A172 (cell line): Measurements from ENCODE around the gene PAK5. TPM values are rescaled to one million over a fixed set of nuclear protein-coding genes. Genes with fewer than 3 reads are reported as not detected.

ENCODE experiments used
- DNase-seq: peaks from one replicate; pipeline ENCODE4 v3.0.0-alpha.2; 2015; ENCODE audit warnings: low spot score
- total RNA-seq: library from RNA; depleted of rRNA; stranded (reverse); fragments of >200 nt; shearing (Covaris generic); gene quantifications from 2 replicates; pipeline ENCODE4 v1.2.3, GENCODE V29; 2014

The PAK5 gene
- total RNA-seq, 1 experiment from 2014 or later, result not detected

DNA sequence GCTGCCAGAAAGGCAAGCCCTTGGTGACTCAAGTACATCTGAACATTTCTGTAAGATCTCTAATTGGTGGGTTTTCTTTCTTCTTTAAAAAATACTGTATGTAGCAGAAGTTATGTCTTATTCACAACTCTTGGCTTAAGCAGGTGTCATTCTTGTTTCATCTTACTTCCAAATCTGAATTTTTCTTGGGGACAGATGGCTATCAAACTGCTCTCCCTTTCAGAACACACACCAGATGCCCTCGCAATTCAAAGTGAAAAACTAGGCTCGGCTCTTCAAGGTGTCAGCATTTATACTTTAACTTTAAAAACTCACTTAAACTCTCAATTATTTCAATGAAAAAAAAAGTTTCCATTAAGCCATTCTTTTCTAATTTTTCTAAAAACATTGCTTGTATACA lies 49.7 kb downstream of the PAK5 start:
- DNase-seq, result no peak

DNA sequence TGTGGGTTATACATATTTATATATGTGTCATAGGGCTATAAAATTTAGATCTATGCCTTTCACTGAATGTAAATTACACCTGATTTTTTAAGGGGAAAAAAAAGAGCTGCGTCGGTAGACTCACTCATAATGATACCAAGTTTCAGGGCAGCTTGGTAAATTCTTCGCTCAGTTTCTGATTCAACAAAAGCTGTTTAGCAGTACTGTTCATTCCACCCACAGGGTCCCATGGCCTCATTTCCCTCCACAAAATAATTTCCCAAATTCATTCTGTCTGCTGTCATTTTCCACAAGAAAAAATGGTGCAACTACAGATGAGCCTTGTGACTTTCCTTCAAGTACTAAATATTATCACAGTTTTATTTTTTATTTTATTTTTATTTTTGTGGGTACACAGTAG lies 63.7 kb downstream of the PAK5 start:
- no peak for DNase-seq

DNA sequence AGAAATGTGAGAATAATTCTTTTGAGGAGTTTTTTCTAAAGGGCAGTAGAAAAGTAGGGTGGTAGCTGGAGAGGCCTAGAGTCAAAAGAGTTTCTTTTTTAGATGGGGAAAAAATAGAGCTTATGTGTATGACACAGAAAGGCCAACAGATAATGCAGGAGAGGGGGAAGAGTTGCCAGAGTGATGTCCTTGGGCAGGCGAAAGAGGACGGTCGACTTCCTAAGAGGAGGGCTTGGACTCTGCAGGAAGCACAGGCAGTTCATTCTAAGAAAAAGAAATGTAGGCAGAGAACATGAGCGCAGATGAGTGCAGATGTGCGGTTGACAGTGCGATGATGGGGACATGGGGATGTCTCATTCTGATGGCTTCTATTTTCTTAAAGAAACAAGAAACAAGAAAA lies 68.9 kb downstream of the PAK5 start:
- DNase-seq, result no peak

DNA sequence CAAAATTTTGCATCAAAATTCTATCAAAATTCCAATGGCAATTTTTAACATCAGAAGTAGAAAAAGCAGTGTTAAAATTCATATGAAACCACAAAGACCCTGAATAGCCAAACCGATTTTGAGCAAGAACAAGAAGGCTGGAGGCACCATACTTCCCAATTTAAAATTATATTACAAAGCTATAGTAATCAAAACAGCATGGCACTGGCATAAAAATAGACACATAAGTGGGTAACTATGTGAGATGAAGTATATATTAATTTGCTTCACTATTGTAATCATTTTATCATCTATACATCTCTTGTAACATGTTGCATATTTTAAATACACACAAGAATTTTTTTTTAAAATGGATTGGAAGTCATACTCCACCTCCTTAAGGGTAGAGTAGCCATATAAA lies 77.4 kb downstream of the PAK5 start:
- DNase-seq, result no peak

DNA sequence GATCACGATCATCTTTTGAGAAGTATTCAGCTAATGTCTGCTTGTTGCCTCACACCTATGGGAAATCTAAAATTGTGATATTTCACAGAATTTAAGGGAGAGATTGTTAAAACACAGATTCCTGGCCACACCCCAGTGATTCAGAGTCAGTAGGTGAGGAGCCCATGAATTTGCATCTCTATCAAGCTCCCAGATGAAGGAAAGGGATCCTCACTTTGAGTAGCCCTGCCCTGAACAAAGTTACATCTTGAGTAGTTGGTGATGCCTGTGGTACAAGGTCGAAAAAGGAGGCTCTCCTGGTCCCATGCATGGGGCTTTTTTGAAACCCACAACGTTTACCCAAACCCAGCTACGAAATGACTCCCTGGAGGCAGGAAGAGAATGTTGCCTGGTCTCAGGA lies 79.5 kb downstream of the PAK5 start:
- no peak for DNase-seq

DNA sequence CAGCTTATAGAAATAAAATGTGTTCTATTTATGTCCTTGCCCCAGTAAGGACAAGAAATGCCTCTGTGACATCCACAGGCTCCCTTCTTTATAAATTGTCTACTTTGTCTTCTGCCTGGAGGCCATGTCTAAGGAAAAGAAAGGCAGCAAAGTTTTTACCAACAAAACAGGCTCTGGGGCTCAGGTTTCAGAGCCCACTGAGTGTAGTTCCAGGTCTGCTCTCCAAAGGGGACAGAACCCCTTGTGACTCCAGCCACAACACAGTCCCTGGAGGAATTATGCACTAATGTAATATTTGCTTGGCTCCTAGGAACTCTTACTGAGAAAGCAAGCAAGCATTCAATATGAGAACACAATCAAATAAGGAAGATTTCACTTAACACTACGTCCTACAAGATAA lies 80.1 kb downstream of the PAK5 start:
- no peak for DNase-seq

DNA sequence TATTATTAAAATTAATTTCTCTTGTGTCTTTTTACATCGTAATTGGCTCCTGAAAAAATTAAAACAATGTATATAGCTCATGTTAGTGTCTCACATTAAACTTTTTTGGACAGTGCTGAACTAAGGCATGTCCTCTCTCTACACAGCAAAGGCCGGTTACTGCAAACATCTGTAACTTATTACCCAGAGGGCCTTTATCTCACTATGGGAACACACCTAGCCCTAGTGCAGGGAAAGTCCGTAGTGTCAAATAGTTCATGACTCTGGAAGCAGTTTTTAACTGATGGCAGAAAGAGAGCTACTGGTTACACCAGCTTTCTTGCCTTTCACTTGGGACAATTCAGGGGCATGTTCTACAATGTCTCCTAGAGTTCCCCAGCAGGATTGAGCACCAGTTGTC lies 82.2 kb downstream of the PAK5 start:
- no peak for DNase-seq

DNA sequence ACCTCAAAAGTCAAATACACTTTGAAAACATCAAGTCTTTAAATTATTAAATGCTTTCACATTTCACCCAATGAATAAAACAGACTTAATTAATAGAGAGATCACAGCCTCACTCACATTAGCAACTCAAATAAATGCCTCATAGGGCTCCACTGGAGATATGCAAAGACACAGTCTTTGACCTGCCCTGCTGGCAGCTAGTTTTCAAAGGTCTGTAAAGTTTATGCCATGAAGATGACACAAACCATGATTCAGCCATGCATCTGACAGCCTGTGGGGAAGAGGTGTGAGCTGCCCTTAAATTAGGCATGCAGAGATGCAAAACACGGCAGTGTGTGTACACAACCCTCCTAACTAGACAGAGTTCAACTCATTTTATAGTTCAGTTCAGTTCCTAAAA lies 83.6 kb downstream of the PAK5 start:
- DNase-seq, result no peak

DNA sequence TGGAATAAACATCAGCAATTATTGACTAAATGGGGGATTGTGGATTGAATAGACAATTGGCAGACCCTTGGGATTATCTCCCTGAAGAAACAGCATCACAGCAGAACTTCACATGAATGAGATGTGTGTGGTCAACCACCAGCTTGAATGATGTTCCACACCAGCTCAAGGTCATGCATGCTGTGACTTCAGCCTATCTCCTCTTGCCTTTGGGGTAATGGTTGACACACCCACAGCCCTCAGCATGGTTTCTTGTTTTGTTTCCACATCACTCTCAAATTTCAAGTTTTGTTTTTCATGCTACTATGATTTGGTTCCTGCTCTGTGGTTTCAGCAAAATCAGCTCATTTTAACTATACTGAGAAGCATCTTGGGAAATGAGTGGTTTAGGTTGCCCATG lies 94.3 kb downstream of the PAK5 start:
- no peak for DNase-seq

DNA sequence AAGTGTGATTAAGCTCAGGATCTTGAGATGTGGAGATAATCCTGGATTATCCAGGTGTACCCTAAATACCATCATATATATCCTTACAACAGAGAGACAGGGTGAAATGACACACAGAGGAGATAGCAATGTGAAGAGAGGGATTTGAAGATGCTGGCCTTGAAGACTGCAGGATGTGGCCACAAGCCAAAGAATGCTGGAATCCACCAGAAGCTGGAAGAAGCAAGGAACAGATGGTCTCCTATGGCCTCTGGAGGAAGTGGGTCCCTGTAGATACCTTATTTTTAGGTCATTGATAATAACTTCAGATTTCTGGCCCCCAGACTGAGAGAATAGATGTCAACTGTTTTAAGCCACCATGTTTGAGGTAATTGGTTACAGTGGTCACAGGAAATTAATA lies 95.0 kb downstream of the PAK5 start:
- DNase-seq, result no peak

DNA sequence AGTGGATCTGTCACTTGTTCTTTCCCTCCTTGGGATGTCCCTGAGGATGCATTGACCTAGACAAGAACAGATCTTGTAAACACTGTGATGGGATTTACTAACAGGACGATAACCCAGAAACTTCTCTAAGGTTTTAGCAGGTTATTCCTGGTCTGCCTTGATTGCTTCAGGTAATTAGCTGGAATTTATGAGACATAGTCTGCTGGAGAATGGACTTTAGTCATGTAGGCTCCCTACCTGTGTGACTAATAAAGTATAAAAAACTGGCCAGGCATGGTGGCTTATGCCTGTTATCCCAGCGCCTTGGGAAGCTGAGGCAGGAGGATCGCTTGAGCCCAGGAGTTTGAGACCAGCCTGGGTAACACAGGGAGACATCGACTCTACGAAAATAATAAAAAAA lies 96.1 kb downstream of the PAK5 start:
- no peak for DNase-seq

DNA sequence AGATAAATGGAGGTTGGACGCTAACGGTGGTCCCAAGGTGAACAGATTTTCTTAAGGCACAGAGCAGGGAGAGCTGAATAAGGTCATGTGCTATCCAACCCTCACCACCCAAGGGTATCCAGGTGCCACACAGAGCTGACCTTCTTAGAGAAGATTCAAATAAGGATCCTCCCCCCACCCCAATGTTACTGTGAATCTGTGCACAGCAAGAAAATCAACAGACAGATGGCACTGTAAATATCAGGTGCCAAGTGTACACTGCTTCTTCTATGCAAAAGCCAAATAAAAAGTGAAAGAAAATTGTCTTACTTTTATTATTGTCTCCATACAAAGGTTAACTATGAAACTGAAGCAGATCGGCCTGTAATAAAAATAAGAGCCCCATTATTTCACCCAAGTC lies 96.9 kb downstream of the PAK5 start:
- no peak for DNase-seq

DNA sequence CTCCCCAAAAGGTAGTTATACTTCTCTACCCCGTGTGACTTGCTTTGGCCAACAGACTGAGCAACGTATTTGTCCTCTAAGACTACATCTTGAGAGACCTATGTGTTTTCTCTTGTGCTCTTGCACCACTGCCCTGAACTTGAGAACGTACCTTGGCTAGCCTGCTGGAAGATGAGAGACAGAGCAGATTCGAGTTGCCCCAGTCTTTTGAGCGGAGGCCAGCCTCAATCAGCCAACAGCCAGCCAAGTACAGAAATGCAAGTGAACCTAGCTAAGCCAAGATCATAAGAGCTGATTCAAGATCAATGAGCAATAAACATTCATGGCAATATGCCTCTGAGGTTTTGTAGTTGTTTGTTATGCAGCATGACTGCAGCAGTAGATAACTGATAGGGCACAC lies 98.4 kb downstream of the PAK5 start:
- DNase-seq, result no peak

DNA sequence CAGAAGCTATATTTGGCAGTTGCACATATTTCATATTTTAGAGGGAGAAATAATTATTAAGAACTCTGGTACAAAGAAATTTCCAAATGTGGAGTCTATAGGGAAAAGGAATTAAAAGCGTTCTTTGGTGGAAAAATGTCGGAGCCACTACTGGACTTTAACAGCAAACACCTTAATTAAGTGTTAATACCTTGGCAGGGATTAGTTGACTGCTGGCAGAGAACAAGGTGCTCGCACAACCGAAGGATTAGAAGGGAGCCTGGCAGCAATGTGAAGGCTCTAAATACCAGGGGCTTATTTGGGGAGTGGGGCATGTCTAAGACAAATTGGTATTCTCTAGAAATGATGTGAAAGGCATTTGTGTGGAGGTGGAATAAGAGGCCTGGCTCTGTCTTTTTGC lies 98.9 kb downstream of the PAK5 start:
- no peak for DNase-seq

DNA sequence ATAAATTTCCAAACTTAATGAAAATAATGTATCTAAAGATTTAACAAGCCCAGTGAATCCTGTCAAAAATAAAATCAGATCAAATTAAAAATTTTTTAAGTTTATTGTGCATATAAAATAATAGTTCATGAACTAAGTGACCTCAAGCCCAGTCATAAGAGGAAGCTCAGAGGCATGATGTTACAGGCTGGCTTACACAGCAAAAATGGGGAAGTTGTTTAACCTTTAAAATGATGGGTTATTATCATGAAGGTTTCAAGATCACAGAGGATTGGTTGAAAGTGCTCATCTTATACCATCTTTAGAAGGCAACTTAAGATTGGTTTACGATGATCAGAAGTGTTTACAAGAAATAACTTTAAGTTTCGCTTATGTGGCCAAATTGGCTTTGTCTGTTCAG lies 102.5 kb downstream of the PAK5 start:
- no peak for DNase-seq

DNA sequence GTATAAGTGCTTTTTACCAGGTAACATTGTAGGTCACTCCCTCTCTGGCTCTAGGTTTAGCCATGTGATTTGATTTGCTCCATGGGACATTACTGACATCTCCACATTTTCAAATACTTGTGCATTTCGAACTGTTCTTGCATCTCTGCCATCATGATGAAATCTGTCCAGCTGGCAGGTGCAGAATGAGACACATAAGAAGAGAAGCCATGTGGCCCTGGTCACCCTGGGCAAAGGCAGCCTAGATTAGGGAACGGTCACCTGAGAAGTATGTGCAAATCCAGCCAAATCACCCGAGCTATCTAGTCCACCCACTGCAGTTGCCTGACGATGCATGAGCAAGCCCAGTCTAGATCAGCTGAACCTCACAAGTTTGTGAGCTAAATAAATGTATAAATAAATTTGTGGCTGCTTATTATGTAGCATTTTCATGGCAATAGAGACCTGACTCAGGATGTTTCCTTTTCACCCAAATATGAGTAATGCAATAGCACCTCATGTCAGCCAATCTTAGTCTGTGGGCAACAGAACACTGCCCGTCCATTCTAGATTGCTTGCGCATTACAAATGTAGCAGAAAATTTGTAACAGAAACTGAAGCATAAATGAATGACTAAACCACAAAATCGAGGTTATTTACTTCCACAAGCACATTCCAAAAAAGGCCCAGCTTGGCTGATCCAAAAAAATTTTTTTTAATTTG lies 115.2 kb downstream of the PAK5 start:
- DNase-seq, result no peak

DNA sequence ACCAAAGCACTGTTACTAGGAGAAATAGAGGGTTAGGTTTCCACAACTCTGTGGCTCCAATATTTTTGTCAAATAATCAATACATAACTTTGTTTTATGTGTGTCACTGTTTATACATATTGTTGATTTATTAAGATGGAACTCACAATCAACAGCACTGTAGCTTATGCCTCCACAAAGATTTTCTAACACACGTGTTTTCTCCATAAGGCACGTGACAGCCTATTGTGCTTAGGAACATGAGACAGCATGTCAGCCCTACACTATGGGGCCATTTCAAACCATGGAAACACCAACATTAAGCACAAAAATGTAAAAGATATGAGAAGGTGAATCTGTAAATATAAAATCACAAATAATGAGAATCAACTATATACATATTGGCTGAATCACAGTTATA lies 127.0 kb downstream of the PAK5 start:
- DNase-seq, result no peak

DNA sequence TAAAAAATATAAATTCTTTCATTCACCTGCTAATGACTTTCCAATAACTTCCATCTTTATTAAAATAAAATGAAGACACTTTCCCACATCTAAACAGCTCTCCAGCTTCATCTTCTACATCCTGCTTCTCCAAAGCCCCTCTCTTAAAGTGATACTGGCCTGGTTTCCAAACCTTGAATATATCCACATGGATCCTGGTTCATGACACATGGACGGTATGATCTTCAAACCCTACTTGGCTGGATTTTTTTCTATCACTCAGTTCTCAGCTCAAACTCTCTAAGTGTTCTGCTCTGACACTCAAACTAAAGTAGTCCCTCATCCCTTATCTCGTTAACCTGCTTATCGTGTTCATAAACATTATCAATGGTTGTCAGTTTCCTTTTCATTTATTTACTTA lies 128.2 kb downstream of the PAK5 start:
- no peak for DNase-seq

DNA sequence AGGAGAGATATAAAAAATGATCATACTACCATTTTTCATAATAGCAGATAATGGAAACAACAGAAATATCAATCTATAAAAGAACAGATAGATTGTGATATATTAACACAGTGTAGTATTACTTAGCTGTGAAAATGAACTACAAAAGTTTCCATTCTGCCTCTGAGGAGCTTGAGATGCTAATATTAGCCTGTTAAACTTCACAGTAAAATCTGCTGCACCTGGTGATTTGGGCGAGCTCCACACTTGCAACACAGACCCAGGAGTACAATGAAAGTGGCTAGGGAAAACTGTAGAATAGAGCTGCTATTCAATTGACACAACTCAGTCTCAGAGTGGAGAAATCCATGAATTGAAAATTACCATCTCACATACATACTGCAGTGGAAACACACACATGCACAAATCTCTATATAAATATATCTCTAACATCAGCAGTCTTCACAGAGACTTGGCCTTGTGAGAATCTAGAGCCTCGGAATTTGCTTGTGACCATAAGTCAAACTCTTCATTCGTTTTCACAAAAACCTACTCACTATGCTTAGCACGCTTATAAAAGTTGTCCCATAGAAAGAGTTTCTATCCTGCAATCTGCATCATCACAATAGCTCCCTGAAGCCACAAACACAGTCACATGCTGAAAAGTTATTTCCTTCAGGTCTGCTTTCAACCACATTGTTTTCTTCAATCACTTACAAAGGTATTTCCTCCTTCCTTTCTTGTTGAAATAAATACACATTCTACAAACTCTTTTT lies 133.0 kb downstream of the PAK5 start:
- DNase-seq, result no peak

DNA sequence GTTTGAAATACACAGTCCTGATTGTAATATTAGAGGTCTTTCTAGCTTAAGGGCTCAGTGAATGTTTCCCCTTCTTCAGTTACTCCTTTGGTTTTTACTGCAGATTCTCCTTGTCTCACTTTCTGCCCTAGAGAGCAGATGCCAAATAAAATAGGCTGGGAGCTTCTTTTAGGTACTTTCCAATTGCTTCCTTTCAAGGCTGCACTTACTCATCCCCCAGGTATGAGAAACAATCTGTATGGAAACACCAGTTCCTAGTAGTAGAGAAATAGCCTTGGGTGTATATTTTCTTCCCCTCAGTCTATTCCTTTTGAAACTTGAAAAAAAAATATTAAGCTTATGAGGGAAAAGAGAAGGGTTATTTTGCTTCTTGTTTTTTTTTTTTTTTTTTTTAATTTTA lies 139.7 kb downstream of the PAK5 start:
- peak; percentile 11 for DNase-seq

DNA sequence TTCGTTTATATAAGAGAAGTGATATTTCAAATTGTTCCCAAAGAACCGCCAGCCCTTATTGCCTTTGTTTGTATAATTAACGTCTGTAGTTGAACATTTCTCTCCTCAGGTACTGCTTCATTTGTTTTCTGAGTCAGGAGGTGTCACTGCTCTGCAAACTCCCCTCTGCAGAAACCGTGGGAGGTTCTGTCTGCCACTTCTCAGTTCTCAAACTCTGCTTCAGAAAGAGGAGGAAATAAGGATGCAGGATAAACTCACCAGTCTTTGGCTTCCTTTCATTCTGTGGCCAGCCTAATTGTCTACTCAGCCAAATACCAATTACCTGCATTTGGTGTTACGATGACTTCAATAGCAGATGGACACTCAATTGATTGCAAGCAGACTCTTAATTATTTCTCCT lies 149.8 kb downstream of the PAK5 start:
- no peak for DNase-seq

DNA sequence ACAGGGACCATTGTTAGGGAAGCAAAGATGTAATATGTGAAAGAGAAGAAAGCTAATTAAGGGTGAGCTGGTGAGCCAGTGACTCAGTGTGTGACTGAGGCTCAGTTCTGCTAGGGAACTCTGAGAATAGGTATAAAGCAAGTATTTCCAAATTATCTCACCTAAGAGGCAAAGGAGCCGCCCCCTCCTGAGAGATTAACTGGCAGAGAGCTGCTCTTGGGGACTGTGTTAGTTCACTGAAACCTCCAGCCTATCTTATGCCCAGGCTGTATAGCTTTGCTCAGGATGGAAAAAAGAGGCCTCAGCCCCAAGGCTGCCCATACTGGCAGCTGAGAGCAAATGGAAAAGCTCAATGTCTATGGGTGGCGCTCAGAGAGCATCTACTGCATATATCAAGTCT lies 152.0 kb downstream of the PAK5 start:
- no peak for DNase-seq

DNA sequence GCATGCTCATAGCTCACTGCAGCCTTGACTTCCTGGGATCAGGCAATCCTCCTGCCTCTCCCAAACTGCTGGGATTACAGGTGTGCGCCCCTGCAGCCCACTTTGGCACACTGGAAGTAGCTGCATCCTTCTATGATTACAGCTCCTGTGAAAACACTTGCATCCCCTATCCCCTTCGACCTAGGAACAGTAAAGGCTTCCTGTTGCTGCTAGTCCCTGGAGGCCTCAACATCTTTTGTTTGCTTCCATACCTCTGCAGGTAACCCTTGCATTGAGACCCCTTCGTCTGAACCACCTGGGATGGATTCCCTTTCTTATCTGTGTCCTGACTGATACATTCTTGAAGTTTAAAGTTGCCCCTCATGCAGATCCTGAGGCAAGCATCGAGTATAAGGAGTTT lies 152.4 kb downstream of the PAK5 start:
- DNase-seq, result no peak

DNA sequence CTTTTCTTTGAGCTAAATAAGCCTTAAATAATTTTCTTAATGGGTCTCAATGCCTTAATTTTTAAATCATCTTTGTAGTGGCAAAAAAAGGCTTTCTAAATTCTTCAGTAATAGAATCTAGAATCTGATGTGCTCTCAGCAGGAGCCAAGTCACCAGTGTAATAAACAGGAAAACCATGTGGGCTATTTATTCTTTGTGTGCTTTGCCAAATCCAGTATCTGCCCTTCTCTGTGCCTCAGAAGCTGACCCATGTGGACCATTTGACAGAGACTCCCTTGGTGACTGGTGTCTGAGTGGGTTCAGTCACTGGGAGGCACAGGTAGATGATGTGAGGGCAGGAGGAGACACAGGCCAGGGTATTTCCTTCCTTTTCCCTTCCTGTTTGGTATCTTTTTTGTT lies 152.9 kb downstream of the PAK5 start:
- no peak for DNase-seq
